HG03196 (cell line): ENCODE data around the gene AMHR2.
A peak's percentile ranks its signal among the peaks of the same experiment; 100 is the strongest.
"Not testable (repeated sequence)": the region's sequence is repeated elsewhere in the genome, so short reads cannot be mapped to it uniquely, and the experiment has no call there.

Source experiments
- ATAC-seq: cut with Tn5 transposase; IDR thresholded peaks from one replicate; pipeline ENCODE4 v1.9.1; 2021; ENCODE audit not compliant: unreplicated experiment

AMHR2 gene

GRCh38 chr12:53423597-53423996 is at the start of gene AMHR2:
AMHR2 (plus strand) TSS chr12:53423855; CDS start chr12:53423935, 80 bp downstream.
- no peak for ATAC-seq

DNA sequence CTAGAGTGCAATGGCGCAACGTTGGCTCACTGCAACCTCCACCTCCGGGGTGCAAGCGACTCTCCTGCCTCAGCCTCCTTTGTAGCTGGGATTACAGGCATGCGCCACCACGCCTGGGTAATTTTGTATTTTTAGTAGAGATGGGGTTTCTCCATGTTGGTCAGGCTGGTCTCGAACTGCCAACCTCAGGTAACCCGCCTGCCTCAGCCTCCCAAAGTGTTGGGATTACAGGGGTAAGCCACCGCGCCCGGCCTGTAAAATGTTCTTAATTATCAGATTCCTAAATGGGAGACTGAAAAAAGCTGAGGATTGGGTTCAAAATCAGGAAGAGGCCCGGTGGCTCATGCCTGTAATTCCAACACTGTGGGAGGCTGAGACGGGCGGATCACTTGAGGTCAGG is 49.4 kb upstream of the AMHR2 start:
- not testable (repeated sequence) for ATAC-seq

GRCh38 chr12:53376747-53377146 is 46.9 kb upstream of the AMHR2 start:
- no peak for ATAC-seq

GRCh38 chr12:53378222-53378621 is 45.4 kb upstream of the AMHR2 start:
- no peak for ATAC-seq

DNA sequence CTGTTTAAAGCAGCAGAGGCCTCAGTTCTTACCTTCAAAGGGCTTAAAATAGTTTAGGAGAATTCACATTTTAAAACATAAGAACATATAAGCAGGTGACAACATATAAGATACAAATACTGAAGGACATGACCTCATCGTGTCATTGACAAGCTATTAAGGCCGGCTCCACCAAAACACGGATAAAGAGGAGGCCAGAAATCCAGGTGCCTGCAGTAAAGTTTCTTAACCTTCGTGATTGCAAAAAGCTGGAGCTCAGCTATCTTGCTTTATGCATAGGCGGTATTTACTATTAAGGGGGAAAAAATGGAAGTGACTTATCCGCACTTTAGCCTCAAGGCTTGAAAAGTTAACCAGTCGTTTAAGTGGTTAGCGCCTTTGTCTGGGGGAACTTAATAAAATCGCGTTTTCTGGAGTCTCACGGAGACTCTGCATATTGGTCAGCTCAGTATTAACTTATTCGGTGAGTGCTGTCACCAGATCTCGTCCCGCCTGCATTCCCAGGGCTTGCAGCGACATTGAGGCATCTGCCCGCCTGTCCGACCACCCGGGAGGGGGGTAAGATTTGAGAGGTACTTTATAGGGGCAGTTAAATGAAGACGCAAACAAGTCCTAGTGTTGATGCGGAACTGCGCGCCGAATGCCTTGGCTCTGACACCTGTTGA is 44.8 kb upstream of the AMHR2 start:
- no peak for ATAC-seq

DNA sequence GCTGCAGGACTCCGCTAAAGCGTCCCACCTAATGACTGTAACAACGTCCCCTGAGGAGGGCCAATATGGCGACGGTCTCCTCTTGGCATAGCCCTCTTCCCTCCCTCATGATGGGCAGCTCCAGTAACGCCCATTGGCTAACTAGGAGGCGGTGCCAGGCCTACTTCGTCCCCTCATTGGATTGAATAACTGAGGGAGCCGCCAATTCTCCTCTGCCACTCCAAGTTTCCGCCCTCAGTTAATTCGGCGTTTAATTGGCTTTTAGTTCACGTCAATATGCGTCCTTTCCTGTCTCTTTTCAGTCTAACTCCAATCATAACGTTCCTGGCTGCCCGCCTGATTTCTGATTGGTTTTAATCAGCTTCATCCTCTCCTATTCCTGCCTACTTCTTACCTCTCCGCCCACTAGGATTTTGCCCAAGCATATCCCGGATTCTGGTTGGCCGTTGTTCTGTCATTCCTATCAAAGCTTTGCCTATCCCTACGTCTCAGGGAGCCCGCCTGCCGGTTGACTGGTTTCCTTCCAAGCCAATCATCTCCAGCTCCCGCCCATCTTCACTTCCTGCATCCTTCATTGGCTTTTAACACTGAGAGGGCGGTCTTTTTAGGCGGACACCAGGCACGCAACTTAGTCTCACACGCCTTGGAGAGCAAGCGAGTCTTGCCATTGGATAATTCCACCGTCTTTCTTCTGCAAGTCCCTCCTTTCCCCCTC is 44.1 kb upstream of the AMHR2 start:
- ATAC-seq, result peak; percentile 72

DNA sequence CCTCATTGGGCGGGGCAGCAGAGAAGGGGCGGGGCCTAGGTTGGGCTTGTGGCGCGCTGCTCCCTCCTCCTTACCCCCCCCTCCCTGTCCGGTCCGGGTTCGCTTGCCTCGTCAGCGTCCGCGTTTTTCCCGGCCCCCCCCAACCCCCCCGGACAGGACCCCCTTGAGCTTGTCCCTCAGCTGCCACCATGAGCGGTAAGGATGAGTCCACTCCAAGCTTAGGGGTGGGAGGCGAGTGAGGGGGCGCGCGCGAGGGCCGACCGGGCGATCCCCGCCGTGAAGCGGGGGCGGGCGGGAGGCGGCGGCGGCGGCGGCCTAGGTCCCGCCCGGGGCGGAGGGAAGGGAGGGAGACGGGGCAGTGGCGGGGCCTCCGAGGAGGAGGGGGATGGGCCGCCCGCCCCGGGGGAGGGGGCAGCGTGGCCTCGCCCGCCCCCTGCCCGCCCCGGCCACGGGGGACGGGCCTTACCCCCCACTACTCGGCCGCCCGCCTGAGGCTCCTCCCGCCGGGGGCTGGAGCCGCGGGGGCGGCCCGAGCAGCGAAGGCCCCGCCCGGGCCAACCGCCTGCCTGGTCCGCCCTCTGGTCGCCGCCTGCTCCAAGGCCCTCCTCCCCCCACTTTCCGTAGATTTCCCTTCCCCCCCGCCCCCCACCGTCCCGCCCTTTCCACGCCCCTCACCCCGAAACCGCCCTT is 43.4 kb upstream of the AMHR2 start, which contains the start of gene SP1:
Gene SP1, plus strand, starts transcription at position 73 of the 690 bp plus-strand sequence. Its CDS starts 116 bp downstream, at position 189.
- ATAC-seq, result peak; percentile 37

- no peak for ATAC-seq
Observed at GRCh38 chr12:53380794-53381730, 42.6 kb upstream of the AMHR2 start.

DNA sequence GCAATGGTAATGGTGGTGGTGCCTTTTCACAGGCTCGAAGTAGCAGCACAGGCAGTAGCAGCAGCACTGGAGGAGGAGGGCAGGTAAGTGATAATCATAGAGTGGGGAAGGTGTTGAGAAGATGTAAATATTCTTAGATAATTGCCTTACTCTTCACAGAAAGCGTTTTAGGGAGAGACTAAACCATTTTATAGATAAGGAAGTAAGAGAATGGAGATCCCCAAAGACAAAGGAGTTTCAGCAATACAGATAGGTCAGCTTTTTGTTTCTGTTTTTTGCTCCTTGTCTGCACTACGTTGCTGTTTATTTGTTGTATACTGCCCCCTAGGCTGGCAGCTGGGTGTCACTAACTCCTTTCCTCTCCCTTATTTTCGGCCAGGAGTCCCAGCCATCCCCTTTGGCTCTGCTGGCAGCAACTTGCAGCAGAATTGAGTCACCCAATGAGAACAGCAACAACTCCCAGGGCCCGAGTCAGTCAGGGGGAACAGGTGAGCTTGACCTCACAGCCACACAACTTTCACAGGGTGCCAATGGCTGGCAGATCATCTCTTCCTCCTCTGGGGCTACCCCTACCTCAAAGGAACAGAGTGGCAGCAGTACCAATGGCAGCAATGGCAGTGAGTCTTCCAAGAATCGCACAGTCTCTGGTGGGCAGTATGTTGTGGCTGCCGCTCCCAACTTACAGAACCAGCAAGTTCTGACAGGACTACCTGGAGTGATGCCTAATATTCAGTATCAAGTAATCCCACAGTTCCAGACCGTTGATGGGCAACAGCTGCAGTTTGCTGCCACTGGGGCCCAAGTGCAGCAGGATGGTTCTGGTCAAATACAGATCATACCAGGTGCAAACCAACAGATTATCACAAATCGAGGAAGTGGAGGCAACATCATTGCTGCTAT is 41.7 kb upstream of the AMHR2 start:
- ATAC-seq, result no peak

DNA sequence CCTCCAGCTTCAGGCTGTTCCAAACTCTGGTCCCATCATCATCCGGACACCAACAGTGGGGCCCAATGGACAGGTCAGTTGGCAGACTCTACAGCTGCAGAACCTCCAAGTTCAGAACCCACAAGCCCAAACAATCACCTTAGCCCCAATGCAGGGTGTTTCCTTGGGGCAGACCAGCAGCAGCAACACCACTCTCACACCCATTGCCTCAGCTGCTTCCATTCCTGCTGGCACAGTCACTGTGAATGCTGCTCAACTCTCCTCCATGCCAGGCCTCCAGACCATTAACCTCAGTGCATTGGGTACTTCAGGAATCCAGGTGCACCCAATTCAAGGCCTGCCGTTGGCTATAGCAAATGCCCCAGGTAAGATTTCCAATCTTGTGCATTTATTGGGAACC is 40.4 kb upstream of the AMHR2 start:
- no peak for ATAC-seq

DNA sequence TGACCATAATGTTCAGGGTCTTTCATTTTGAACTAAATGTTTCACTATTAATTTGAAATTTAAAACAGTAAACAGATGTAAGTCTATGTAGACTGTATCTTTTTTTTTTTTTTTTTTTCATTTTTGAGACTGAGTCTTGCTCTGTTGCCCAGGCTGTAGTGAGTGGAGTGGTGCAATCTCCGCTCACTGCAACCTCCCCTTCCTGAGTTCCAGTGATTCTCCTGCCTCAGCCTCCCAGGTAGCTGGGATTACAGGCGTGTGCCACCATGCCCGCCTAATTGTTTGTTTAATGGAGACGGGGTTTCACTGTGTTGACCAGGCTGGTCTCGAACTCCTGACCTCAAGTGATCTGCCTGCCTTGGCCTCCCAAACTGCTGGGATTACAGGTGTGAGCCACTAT is 37.3 kb upstream of the AMHR2 start:
- ATAC-seq, result not testable (repeated sequence)

DNA sequence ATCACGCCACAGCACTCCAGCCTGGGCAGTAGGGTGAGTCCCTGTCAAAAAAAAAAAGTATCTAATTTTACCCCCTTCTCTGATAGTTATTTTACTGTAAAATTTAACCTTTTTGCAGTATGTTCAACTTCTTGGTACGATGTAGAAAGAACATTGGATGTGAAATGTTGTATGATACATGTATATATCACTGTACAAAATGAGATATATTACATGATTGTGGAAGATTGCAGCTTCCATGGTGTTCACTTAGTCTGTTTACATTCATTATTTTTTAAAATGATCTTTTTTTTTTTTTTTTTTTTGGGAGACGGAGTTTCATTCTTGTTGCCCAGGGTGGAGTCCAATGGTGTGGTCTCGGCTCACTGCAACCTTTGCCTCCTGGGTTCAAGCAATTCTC is 34.7 kb upstream of the AMHR2 start:
- ATAC-seq, result no peak

- ATAC-seq, result no peak
Observed at GRCh38 chr12:53389702-53390101, 34.0 kb upstream of the AMHR2 start.

GRCh38 chr12:53391724-53392123 is 31.9 kb upstream of the AMHR2 start:
- ATAC-seq, result no peak

GRCh38 chr12:53399896-53400295 is 23.8 kb upstream of the AMHR2 start:
- no peak for ATAC-seq

- ATAC-seq, result not testable (repeated sequence)
Observed at GRCh38 chr12:53402351-53402750, 21.3 kb upstream of the AMHR2 start.

DNA sequence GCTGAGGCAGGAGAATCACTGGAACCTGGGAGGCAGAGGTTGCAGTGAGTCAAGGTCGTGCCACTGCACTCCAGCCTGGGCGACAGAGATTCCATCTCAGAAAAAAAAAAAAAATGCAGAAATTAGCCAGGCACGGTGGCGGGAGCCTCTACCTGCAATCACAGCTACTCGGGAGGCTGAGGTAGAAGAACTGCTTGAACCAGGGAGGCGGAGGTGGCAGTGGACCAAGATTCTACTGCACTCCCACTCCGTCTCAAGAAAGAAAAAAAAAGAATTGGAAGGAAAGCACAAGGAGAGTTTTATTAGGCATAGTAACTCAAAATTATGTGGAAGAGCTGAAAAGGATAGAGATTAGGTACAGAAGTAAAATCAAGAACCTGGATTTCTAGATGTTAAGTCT is 20.8 kb upstream of the AMHR2 start:
- no peak for ATAC-seq

- no peak for ATAC-seq
Observed at GRCh38 chr12:53410951-53411350, 12.7 kb upstream of the AMHR2 start.

- no peak for ATAC-seq
Observed at GRCh38 chr12:53413485-53414204, 10.0 kb upstream of the AMHR2 start.
